HFFc6 (cell line): ENCODE results near the gene LRRFIP2. TPM values are rescaled to one million over a fixed set of nuclear protein-coding genes. Genes with fewer than 3 reads are reported as not detected.

Experiments used
- DNase-seq: peaks from one replicate; pipeline ENCODE4 v3.0.0-alpha.2; 2018
- H3K27ac Mint-ChIP-seq: 2 replicates; pipeline ENCODE4 v1.8.0; 2020; ENCODE audit warnings: mild to moderate bottlenecking, mixed read lengths
- H3K27me3 Mint-ChIP-seq: 2 replicates; pipeline ENCODE4 v1.8.0; 2021; ENCODE audit warnings: mild to moderate bottlenecking, moderate library complexity, mixed read lengths; ENCODE audit not compliant: insufficient read depth
- H3K36me3 Mint-ChIP-seq: 2 replicates; pipeline ENCODE4 v1.8.0; 2021; ENCODE audit warnings: low read depth, mixed read lengths
- H3K4me1 Mint-ChIP-seq: 2 replicates; pipeline ENCODE4 v1.8.0; 2020; ENCODE audit warnings: low read depth, mixed read lengths
- H3K4me3 Mint-ChIP-seq: 2 replicates; pipeline ENCODE4 v1.8.0; 2020; ENCODE audit warnings: mild to moderate bottlenecking, moderate library complexity, mixed read lengths
- H3K9me3 Mint-ChIP-seq: 2 replicates; pipeline ENCODE4 v1.8.0; 2020; ENCODE audit warnings: mild to moderate bottlenecking, mixed read lengths
- total RNA-seq, 6 experiments: library from RNA; stranded (reverse); fragmentation: NEBNext Ultra II Directional; extraction: Animal tissue kit (Norgen Biotek cat#: 25700); gene quantifications; 2 replicates in 1 of 6; 3 replicates in 5 of 6; pipeline ENCODE4 v1.2.3, GENCODE V29; 2021
- TF ChIP-seq, protein P1 (sequence below): fragments of 200-600 bp; sonication (generic); IDR thresholded peaks from 2 replicates; pipeline ENCODE4 v1.5.0; 2021; ENCODE audit warnings: antibody characterized with exemption, mild to moderate bottlenecking

Gene LRRFIP2
- total RNA-seq, 6 experiments from 2014 or later = 124 to 151 (median 134) TPM

DNA sequence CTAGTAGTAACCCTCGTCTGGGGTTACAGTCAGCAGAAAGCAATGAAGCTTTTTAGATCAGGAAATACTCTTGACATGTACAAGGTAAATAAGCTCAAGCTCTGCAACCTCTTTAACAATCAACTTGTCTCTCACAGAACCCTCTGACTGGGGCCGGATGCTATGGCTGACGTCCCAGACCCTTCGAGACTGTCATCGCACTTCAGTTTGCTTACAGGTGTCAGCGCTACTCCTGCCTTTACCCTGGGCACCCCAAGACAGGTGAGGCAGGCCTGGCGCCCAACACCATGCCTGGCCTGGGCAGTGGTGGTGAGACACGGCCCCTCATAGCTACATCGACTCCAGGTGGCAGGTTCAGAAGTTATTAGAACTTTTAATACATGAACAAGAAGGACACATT, 30.6 kb downstream of the LRRFIP2 start:
- TF ChIP-seq, protein P1, sequence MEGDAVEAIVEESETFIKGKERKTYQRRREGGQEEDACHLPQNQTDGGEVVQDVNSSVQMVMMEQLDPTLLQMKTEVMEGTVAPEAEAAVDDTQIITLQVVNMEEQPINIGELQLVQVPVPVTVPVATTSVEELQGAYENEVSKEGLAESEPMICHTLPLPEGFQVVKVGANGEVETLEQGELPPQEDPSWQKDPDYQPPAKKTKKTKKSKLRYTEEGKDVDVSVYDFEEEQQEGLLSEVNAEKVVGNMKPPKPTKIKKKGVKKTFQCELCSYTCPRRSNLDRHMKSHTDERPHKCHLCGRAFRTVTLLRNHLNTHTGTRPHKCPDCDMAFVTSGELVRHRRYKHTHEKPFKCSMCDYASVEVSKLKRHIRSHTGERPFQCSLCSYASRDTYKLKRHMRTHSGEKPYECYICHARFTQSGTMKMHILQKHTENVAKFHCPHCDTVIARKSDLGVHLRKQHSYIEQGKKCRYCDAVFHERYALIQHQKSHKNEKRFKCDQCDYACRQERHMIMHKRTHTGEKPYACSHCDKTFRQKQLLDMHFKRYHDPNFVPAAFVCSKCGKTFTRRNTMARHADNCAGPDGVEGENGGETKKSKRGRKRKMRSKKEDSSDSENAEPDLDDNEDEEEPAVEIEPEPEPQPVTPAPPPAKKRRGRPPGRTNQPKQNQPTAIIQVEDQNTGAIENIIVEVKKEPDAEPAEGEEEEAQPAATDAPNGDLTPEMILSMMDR = no peak
- peaks cover 27% of the 10 kb centered on the region for H3K36me3 Mint-ChIP-seq
- H3K27ac Mint-ChIP-seq = peak overlapping the region; percentile 75
- peaks cover 22% of the 10 kb centered on the region for H3K4me1 Mint-ChIP-seq
- no peak for DNase-seq
- no peaks in the 10 kb centered on the region for H3K9me3 Mint-ChIP-seq
- H3K27me3 Mint-ChIP-seq = no peaks in the 10 kb centered on the region; the same call in 1 of the 2 replicates
- no peak overlapping the region for H3K4me3 Mint-ChIP-seq

DNA sequence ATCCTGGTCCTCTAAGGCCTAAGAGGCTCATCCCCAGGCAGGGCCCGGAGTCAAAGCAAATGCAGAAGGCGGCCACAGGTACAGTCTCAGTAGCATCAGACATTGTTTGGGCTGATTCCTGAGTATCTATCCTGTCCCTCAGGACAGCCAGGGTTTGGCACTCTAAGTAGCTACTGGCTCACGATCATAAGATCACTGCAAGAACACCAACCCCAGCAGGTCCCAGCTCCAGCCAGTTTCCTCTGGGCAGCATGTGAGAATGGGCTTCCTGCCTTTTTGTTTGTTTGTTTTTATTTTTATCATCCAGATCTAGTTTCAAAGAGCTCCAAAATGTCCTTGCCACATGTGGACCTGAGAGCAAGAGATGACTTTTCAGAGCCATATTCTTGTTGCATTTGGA, 32.7 kb downstream of the LRRFIP2 start:
- DNase-seq = no peak
- no peaks in the 10 kb centered on the region for H3K9me3 Mint-ChIP-seq
- H3K27me3 Mint-ChIP-seq = no peaks in the 10 kb centered on the region; the same call in 1 of the 2 replicates
- peaks cover 22% of the 10 kb centered on the region for H3K4me1 Mint-ChIP-seq
- H3K4me3 Mint-ChIP-seq = no peak overlapping the region
- peaks cover 30% of the 10 kb centered on the region for H3K36me3 Mint-ChIP-seq
- TF ChIP-seq, protein P1 = no peak
- H3K27ac Mint-ChIP-seq = no peak overlapping the region

DNA sequence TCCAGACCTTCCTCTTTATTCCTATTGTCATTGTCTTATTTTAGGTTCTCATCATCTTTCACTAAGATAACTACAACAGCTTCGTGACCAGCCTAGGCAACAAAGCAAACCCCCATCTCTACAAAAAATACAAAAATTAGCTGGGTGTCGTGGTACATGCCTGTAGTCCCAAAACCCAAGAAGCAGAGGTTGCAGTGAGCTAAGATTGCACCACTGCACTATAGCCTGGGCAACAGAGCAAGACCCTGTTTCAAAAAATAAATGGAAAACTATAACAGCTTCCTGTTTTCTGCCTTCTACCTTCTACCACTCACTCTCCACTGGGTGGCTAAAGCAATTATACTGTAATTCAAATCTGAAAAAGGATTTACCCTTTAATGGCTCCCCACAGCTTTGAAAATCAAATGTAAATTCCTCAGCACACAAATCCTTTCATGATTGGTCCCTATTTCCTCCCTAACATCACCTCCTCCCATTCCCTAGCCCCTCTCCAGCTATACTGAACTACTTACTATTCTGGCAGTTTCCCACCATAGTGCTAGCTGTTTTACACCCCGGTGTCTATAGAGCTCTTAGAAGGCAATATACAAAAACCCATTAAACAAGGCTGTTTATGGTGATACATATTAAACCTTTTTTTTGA, 33.4 kb downstream of the LRRFIP2 start:
- no peak for DNase-seq
- Mint-ChIP-seq H3K9me3 (no peaks in the 10 kb centered on the region), H3K4me1 (peaks cover 19% of the 10 kb centered on the region), H3K36me3 (peaks cover 25% of the 10 kb centered on the region), H3K27ac (no peak overlapping the region), H3K4me3 (no peak overlapping the region), H3K27me3 (no peaks in the 10 kb centered on the region)
- TF ChIP-seq, protein P1 = 0 out of 2 replicates have a peak, but pooled peaks have one; percentile 11

DNA sequence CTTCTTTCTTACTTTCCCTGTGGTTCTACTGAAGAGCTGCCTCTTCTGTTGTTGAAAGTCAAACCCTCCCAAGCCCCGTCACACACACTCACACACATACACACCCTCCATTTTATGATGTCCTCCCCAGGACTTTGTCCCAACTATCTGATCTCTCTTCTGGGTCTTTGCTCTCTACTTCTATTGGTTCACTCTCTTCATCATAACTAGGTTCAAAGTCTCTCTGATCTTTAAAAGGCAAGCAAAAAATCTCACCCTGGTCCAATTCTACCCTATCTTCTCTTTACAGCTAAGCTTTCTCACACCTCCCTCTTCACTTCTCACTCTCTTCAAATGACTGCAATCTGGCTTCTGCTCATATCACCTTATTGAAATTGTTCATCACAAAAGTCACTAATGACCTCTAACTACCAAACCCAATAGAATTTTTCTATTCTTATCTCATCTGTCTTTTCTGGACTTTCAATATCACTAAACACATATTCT, 34.8 kb downstream of the LRRFIP2 start:
- no peak overlapping the region for H3K27ac Mint-ChIP-seq
- TF ChIP-seq, protein P1 = no peak
- peaks cover 15% of the 10 kb centered on the region for H3K4me1 Mint-ChIP-seq
- H3K36me3 Mint-ChIP-seq = peaks cover 29% of the 10 kb centered on the region
- no peak overlapping the region for H3K4me3 Mint-ChIP-seq
- DNase-seq = no peak
- no peaks in the 10 kb centered on the region for H3K27me3 Mint-ChIP-seq
- no peaks in the 10 kb centered on the region for H3K9me3 Mint-ChIP-seq

DNA sequence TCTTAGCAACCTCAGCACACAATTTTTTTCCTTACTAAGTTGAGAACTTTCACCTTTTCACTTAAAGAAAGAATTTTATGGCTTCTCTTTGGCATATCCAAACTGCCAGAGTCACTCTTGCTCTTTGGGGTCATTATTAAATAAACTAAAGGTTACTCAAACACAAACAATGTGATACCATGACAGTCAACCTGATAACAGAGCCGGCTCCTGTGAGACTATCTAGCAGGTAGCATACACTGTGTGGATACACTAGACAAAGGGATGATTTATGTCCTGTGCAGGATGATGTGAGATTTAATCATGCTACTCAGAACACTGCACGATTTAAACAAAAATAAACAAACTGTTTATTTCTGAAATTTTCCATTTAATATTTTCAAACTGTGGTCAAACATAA, 35.6 kb downstream of the LRRFIP2 start:
- Mint-ChIP-seq H3K27me3 (no peaks in the 10 kb centered on the region), H3K9me3 (no peaks in the 10 kb centered on the region), H3K4me3 (no peak overlapping the region), H3K27ac (peak overlapping the region; percentile 65; the same call in 1 of the 2 replicates), H3K36me3 (peaks cover 33% of the 10 kb centered on the region), H3K4me1 (peaks cover 8% of the 10 kb centered on the region)
- DNase-seq = no peak
- TF ChIP-seq, protein P1 = no peak
